Fibroblast of lung (primary cell): Measurements from ENCODE around the gene SLC39A5.

Experiments
- EZH2 ChIP-seq: IDR thresholded peaks from 2 replicates; pipeline ENCODE4 v1.5.1; 2012; ENCODE audit warnings: low read length, control low read depth, mild to moderate bottlenecking; ENCODE audit errors: missing control alignments
- TF ChIP-seq, protein P1 (sequence below), 2 donors: IDR thresholded peaks in 1 of 2; conservative IDR thresholded peaks in 1 of 2; 1 replicate in 1 of 2; 2 replicates in 1 of 2; pipeline ENCODE4 v1.5.1; 2011 to 2012; ENCODE audit warnings: low read length in 2 of 2, control low read depth in 1 of 2, inconsistent platforms in 1 of 2, low read depth in 1 of 2, mild to moderate bottlenecking in 1 of 2

GRCh38 chr12:56247923-56248322 lies 18.1 kb downstream of the SLC39A5 start:
- TF ChIP-seq, protein P1, sequence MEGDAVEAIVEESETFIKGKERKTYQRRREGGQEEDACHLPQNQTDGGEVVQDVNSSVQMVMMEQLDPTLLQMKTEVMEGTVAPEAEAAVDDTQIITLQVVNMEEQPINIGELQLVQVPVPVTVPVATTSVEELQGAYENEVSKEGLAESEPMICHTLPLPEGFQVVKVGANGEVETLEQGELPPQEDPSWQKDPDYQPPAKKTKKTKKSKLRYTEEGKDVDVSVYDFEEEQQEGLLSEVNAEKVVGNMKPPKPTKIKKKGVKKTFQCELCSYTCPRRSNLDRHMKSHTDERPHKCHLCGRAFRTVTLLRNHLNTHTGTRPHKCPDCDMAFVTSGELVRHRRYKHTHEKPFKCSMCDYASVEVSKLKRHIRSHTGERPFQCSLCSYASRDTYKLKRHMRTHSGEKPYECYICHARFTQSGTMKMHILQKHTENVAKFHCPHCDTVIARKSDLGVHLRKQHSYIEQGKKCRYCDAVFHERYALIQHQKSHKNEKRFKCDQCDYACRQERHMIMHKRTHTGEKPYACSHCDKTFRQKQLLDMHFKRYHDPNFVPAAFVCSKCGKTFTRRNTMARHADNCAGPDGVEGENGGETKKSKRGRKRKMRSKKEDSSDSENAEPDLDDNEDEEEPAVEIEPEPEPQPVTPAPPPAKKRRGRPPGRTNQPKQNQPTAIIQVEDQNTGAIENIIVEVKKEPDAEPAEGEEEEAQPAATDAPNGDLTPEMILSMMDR (conservative IDR thresholded peaks at IDR 0.05 in 1 of 2, IDR thresholded peaks at IDR 0.05 in 1 of 2; ENCODE audit: low read depth in 1 of 2, low read length in 2 of 2) = no peak
- TF ChIP-seq EZH2 = no peak
